ENCODE results near the gene R3HCC1L. TPM values are rescaled to one million over a fixed set of nuclear protein-coding genes. Genes with fewer than 3 reads are reported as not detected.

Gene R3HCC1L
- polyA plus RNA-seq, 2 of the 4 experiments (the other 2 are of a cell fraction) = 11.0 to 15.2 TPM

DNA sequence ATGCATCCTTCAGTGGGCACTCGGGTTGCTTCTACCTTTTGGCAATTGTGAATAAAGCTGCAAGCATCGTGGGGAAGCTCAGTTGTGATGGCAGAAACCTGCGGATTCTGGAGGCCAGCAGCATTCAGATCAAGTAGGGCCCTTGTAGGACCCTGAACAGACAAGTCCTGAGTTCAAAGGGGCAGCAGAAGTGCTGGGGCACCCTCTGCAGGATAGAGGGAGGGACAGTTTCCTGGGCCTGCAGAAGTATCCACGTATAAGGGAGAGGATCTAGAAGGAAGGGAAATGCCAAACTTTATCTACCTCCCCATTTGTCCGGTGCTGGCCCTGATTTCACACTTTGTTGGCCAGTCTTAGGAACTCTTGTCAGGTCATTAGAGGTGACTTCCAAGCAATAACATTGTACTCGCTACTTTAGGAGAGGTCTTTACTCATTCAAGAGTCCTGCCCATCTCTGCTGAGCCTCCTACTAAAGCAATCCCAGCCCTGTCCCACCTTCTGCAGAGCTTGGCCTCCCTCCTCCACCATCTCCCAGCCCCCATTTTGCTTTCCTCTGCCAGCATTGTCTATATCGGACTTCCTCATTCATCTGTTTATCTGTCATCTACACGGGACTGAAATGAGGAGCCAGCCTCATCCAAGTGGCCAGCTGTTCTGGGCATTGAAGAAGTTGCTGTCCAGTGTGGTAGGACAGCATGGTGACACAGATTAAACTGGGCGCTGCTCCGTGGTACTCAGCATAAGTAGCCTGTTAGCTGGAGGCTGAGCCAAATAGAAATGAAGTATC lies 26.6 kb upstream of the R3HCC1L start:
- Histone ChIP-seq H3K27ac (no peak overlapping the region), H3K9me3 (peaks cover 4% of the 10 kb centered on the region; the same call in 1 of the 3 replicates), H3K4me1 (no peaks in the 10 kb centered on the region), H3K4me2 (no peak overlapping the region), H3K4me3 (no peak overlapping the region)
- TF ChIP-seq HEYL (CRISPR knock-in tag; IDR thresholded peaks at IDR 0.05) = no peak
- 9% methylated on average over 10 of the region's 10 CpGs for WGBS (ENCODE audit: missing lambda C conversion rate)
- FAIRE-seq (no peak), ATAC-seq (no peak), DNase-seq (ENCODE audit: low read depth in 1 of 2, low spot score in 1 of 2) (no peak)
- POLR2A ChIA-PET = no interaction called here
- CTCF ChIA-PET = interaction anchor here (2.0 kb wide), 1 partner anchor 67 kb away, joined by 5 read pairs; no protein-coding TSS in a partner anchor

- H3K4me1 ChIP-seq = no peaks in the 10 kb centered on the region
- FAIRE-seq (no peak), DNase-seq (ENCODE audit: low read depth in 1 of 2, low spot score in 1 of 2) (no peak), ATAC-seq (no peak)
- POLR2A ChIA-PET = no interaction called here
- H3K4me3 ChIP-seq = no peak overlapping the region
- H3K9me3 ChIP-seq = peaks cover 4% of the 10 kb centered on the region; the same call in 1 of the 3 replicates
- H3K4me2 ChIP-seq = no peak overlapping the region
- TF ChIP-seq MAFK (IDR thresholded peaks at IDR 0.05; ENCODE audit: partially characterized antibody) (no peak), RFX5 (IDR thresholded peaks at IDR 0.05) (no peak), CHD4 (IDR thresholded peaks at IDR 0.05; ENCODE audit: borderline replicate concordance) (no peak), EHMT2 (IDR thresholded peaks at IDR 0.05; ENCODE audit: low read depth) (no peak), RAD21 (conservative IDR thresholded peaks at IDR 0.05 in 1 of 2, IDR thresholded peaks at IDR 0.05 in 1 of 2) (no peak), E2F6 (IDR thresholded peaks at IDR 0.05; ENCODE audit: borderline replicate concordance, low read depth) (no peak), JUNB (IDR thresholded peaks at IDR 0.05) (no peak), KDM5A (IDR thresholded peaks at IDR 0.05) (no peak), HOXA7 (CRISPR knock-in tag; IDR thresholded peaks at IDR 0.05) (no peak), NFE2L2 (conservative IDR thresholded peaks at IDR 0.05; ENCODE audit: low read length) (no peak)
- TF ChIP-seq, protein P1, sequence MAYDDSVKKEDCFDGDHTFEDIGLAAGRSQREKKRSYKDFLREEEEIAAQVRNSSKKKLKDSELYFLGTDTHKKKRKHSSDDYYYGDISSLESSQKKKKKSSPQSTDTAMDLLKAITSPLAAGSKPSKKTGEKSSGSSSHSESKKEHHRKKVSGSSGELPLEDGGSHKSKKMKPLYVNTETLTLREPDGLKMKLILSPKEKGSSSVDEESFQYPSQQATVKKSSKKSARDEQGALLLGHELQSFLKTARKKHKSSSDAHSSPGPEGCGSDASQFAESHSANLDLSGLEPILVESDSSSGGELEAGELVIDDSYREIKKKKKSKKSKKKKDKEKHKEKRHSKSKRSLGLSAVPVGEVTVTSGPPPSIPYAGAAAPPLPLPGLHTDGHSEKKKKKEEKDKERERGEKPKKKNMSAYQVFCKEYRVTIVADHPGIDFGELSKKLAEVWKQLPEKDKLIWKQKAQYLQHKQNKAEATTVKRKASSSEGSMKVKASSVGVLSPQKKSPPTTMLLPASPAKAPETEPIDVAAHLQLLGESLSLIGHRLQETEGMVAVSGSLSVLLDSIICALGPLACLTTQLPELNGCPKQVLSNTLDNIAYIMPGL (CRISPR knock-in tag; IDR thresholded peaks at IDR 0.05; ENCODE audit: borderline replicate concordance) = no peak
- CTCF ChIA-PET = interaction anchor here (0.6 to 1.2 kb wide), 2 partner anchors 60 to 69 kb away, joined by 3 to 5 read pairs; no protein-coding TSS in a partner anchor
- WGBS (ENCODE audit: missing lambda C conversion rate) = 0% methylated on average over 1 of the region's 1 CpG
- no peak overlapping the region for H3K27ac ChIP-seq
These were observed 24.1 kb upstream of the R3HCC1L start for GRCh38 chr10:98110356-98110755.

DNA sequence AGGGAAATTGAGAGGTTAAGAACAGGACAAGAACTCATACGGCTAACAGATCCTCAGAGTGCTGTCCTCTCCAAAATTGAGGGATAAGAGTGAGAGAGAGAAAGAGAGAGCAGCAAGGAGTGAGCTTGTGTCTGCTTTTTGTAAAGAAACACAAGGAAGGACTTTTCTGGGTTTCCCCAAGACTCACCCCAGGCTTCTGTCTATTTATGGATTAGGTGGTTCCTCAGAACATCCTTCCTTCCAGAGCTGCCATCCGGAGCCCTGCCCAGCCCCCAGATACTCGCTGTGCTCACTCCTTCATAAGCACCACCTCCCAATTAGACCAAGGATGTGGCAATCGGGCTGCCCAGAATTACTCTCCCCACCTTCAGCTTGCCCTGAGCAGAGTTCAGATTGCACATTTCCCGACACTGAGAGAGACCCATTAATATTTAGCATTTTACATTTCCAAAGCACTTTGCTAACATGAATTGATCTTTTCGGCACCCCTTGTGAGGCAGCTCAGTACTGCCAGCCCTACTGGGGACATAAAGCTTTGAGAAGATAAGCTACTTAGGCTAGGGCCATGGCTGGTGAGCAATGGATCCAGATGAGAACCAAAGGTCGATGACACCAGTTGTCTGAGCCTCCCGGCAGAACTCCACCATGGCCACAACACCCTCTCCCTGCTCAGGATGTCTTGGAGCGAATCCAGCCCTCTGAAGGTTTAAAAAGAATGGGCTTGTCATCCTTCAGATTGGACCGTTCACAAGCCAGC lies 19.2 kb upstream of the R3HCC1L start:
- Histone ChIP-seq H3K4me3 (no peak overlapping the region), H3K4me2 (no peak overlapping the region), H3K27ac (no peak overlapping the region), H3K4me1 (no peaks in the 10 kb centered on the region), H3K9me3 (no peaks in the 10 kb centered on the region; the same call in 1 of the 3 replicates)
- FAIRE-seq (no peak), DNase-seq (ENCODE audit: low read depth in 1 of 2, low spot score in 1 of 2) (no peak), ATAC-seq (peak in 1 of 2 experiments; percentile 50; a peak in 2 of 6 replicates)
- CTCF ChIA-PET = interaction anchor here (1.1 to 1.9 kb wide), 3 partner anchors 17 to 74 kb away, joined by 3 to 4 read pairs (median 3); no protein-coding TSS in a partner anchor
- POLR2A ChIA-PET = no interaction called here
- TF ChIP-seq ESRRA (IDR thresholded peaks at IDR 0.05; ENCODE audit: borderline replicate concordance, low read length) (no peak), TFCP2L1 (CRISPR knock-in tag; IDR thresholded peaks at IDR 0.05) (no peak)
- WGBS (ENCODE audit: missing lambda C conversion rate) = 14% methylated on average over 10 of the region's 10 CpGs

- no peak for ATAC-seq
- 12% methylated on average over 4 of the region's 4 CpGs for WGBS (ENCODE audit: missing lambda C conversion rate)
- H3K4me2 ChIP-seq = no peak overlapping the region
- CTCF ChIA-PET = interaction anchor here (1.5 kb wide), 1 partner anchor 14 kb away, joined by 3 read pairs; the partner anchor contains the start of gene R3HCC1L
- H3K9me3 ChIP-seq = peaks cover 8% of the 10 kb centered on the region; the same call in 2 of the 3 replicates
- POLR2A ChIA-PET = no interaction called here
- no peak overlapping the region for H3K4me3 ChIP-seq
- no peak overlapping the region for H3K27ac ChIP-seq
- TF ChIP-seq CEBPB (IDR thresholded peaks at IDR 0.05) (no peak), BHLHE40 (IDR thresholded peaks at IDR 0.05; ENCODE audit: low read depth, low read length) (no peak), FOSL2 (IDR thresholded peaks at IDR 0.05) (no peak), FOSL2 (CRISPR knock-in tag; IDR thresholded peaks at IDR 0.05) (no peak), NR3C1 (IDR thresholded peaks at IDR 0.05) (no peak), EHMT2 (IDR thresholded peaks at IDR 0.05; ENCODE audit: low read depth) (no peak)
- TF ChIP-seq, protein P2, sequence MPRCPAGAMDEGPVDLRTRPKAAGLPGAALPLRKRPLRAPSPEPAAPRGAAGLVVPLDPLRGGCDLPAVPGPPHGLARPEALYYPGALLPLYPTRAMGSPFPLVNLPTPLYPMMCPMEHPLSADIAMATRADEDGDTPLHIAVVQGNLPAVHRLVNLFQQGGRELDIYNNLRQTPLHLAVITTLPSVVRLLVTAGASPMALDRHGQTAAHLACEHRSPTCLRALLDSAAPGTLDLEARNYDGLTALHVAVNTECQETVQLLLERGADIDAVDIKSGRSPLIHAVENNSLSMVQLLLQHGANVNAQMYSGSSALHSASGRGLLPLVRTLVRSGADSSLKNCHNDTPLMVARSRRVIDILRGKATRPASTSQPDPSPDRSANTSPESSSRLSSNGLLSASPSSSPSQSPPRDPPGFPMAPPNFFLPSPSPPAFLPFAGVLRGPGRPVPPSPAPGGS (IDR thresholded peaks at IDR 0.05) = no peak
- no peak for FAIRE-seq
- no peaks in the 10 kb centered on the region for H3K4me1 ChIP-seq
- no peak for DNase-seq (ENCODE audit: low read depth in 1 of 2, low spot score in 1 of 2)
These were observed 14.6 kb upstream of the R3HCC1L start for GRCh38 chr10:98119891-98120290.
